HepG2 (cell line): Measurements from ENCODE around the gene FCHSD1. TPM values are rescaled to one million over a fixed set of nuclear protein-coding genes. Genes with fewer than 3 reads are reported as not detected.

Experiments
- DMAP1 ChIP-seq: IDR thresholded peaks from 2 replicates; pipeline ENCODE4 v1.6.1; 2016
- KLF6 ChIP-seq: IDR thresholded peaks from 2 replicates; pipeline ENCODE4 v1.8.0; 2016; ENCODE audit warnings: missing biosample characterization, missing genetic modification reagents
- MTF2 ChIP-seq: sonication (generic); formaldehyde crosslinking; IDR thresholded peaks from 2 replicates; pipeline ENCODE4 v1.5.0; 2020; ENCODE audit warnings: missing genetic modification reagents, borderline replicate concordance
- PHF20 ChIP-seq: sonication (generic); formaldehyde crosslinking; IDR thresholded peaks from 2 replicates; pipeline ENCODE4 v1.5.0; 2020; ENCODE audit warnings: mild to moderate bottlenecking, missing genetic modification reagents
- ZFP36L1 ChIP-seq: sonication (generic); formaldehyde crosslinking; IDR thresholded peaks from 2 replicates; pipeline ENCODE4 v1.8.0; 2022; ENCODE audit warnings: mild to moderate bottlenecking, missing genetic modification reagents, moderate library complexity
- ZNF350 ChIP-seq: sonication (generic); formaldehyde crosslinking; IDR thresholded peaks from 2 replicates; pipeline ENCODE4 v1.4.0; 2020; ENCODE audit warnings: mild to moderate bottlenecking, low read depth, missing genetic modification reagents, borderline replicate concordance
- ZNF431 ChIP-seq: sonication (generic); formaldehyde crosslinking; IDR thresholded peaks from 2 replicates; pipeline ENCODE4 v1.9.0; 2022; ENCODE audit warnings: missing genetic modification reagents, low read depth, mild to moderate bottlenecking, borderline replicate concordance
- ZNF607 ChIP-seq: sonication (generic); formaldehyde crosslinking; IDR thresholded peaks from 2 replicates; pipeline ENCODE4 v1.5.1; 2020; ENCODE audit warnings: missing genetic modification reagents, mild to moderate bottlenecking, borderline replicate concordance
- polyA plus RNA-seq, 8 experiments: library from polyadenylated mRNA; depleted of rRNA in 3 of 8; stranded (reverse) in 7 of 8; unstranded in 1 of 8; fragments of >200 nt; fragmentation: Illumina TruSeq in 4 of 8; extraction: Trizol in 4 of 8; gene quantifications; 2 replicates each; pipeline versions ENCODE4 v1.2.1 to v1.2.3, GENCODE V29; 2011 to 2016; ENCODE audit warnings: low read depth in 4 of 8, missing spikeins in 1 of 8, mixed read lengths in 1 of 8; ENCODE audit not compliant: insufficient read depth in 1 of 8
- total RNA-seq, 5 experiments: library from RNA; depleted of rRNA; stranded (reverse); fragments of >200 nt; fragmentation: Illumina TruSeq; extraction: Trizol; gene quantifications; 2 replicates each; pipeline ENCODE4 v1.2.3, GENCODE V29; 2016; ENCODE audit warnings: low read depth in 1 of 5
- TF ChIP-seq, protein P1 (sequence below): sonication (generic); formaldehyde crosslinking; IDR thresholded peaks from 2 replicates; pipeline ENCODE4 v1.8.0; 2022; ENCODE audit warnings: missing genetic modification reagents, mild to moderate bottlenecking, inconsistent platforms, borderline replicate concordance
- TF ChIP-seq, protein P2 (sequence below): sonication (generic); formaldehyde crosslinking; IDR thresholded peaks from 2 replicates; pipeline ENCODE4 v1.8.1; 2023; ENCODE audit warnings: missing genetic modification reagents, inconsistent platforms, borderline replicate concordance
- TF ChIP-seq, protein P3 (sequence below): sonication (generic); formaldehyde crosslinking; IDR thresholded peaks from 2 replicates; pipeline ENCODE4 v1.9.0; 2021; ENCODE audit warnings: missing genetic modification reagents, mild to moderate bottlenecking, borderline replicate concordance
- TF ChIP-seq, protein P4 (sequence below): sonication (generic); formaldehyde crosslinking; IDR thresholded peaks from 2 replicates; pipeline ENCODE4 v1.4.0; 2020; ENCODE audit warnings: missing genetic modification reagents, borderline replicate concordance
- TF ChIP-seq, protein P5 (sequence below): fragments of 450-650 bp; IDR thresholded peaks from 2 replicates; pipeline ENCODE4 v1.6.1; 2016
- TF ChIP-seq, protein P6 (sequence below): sonication (generic); formaldehyde crosslinking; IDR thresholded peaks from 2 replicates; pipeline ENCODE4 v1.4.0; 2020; ENCODE audit warnings: missing genetic modification reagents
- TF ChIP-seq, protein P7 (sequence below): sonication (generic); formaldehyde crosslinking; IDR thresholded peaks from 2 replicates; pipeline ENCODE4 v1.9.0; 2021; ENCODE audit warnings: missing genetic modification reagents, mild to moderate bottlenecking, borderline replicate concordance

Gene FCHSD1
- total and polyA plus RNA-seq, 2 of the 13 experiments (the other 11 are each of a cell fraction or from before 2014, with no cell fraction given), result 5.5 to 15.4 TPM

DNA sequence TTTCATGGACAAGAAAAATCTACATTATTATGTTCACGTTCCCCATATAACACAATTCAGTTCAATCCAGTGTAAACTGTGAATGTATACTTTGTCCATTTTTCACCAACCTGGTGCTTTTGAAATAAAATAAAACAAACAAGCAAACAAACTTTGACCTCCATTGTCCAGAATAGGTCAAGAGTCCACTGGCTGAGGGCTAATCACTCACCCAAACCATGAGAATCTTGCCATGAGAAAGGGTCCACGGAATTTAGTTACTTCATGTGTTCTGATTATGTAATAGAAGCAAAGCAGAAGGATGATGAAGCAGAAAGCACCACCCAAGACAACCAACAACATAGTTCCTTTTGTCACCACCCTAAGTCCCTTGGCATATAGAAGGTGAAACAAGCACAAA, 61.1 kb downstream of the FCHSD1 start (continued):
- TF ChIP-seq MTF2 (CRISPR knock-in tag), result no peak
- no peak for TF ChIP-seq ZNF431 (CRISPR knock-in tag)
- TF ChIP-seq, protein P1, sequence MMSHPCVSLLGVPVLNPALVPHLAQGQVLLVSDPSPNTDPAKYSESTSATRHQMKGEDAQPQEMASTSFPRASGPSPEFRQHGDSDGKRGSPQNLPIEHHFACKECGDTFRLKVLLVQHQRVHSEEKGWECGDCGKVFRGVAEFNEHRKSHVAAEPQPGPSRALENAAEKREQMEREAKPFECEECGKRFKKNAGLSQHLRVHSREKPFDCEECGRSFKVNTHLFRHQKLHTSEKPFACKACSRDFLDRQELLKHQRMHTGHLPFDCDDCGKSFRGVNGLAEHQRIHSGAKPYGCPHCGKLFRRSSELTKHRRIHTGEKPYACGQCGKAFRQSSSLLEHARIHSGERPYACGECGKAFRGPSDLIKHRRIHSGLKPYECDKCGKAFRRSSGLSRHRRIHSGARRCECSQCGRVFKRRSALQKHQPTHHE, result no peak
- TF ChIP-seq DMAP1 (CRISPR knock-in tag), result no peak
- no peak for TF ChIP-seq ZNF607 (CRISPR knock-in tag)
- TF ChIP-seq, protein P2, sequence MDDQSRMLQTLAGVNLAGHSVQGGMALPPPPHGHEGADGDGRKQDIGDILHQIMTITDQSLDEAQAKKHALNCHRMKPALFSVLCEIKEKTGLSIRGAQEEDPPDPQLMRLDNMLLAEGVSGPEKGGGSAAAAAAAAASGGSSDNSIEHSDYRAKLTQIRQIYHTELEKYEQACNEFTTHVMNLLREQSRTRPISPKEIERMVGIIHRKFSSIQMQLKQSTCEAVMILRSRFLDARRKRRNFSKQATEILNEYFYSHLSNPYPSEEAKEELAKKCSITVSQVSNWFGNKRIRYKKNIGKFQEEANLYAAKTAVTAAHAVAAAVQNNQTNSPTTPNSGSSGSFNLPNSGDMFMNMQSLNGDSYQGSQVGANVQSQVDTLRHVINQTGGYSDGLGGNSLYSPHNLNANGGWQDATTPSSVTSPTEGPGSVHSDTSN (CRISPR knock-in tag), result no peak
- no peak for TF ChIP-seq PHF20 (CRISPR knock-in tag)
- TF ChIP-seq, protein P3, sequence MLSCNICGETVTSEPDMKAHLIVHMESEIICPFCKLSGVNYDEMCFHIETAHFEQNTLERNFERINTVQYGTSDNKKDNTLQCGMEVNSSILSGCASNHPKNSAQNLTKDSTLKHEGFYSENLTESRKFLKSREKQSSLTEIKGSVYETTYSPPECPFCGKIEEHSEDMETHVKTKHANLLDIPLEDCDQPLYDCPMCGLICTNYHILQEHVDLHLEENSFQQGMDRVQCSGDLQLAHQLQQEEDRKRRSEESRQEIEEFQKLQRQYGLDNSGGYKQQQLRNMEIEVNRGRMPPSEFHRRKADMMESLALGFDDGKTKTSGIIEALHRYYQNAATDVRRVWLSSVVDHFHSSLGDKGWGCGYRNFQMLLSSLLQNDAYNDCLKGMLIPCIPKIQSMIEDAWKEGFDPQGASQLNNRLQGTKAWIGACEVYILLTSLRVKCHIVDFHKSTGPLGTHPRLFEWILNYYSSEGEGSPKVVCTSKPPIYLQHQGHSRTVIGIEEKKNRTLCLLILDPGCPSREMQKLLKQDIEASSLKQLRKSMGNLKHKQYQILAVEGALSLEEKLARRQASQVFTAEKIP (CRISPR knock-in tag), result no peak
- TF ChIP-seq, protein P4, sequence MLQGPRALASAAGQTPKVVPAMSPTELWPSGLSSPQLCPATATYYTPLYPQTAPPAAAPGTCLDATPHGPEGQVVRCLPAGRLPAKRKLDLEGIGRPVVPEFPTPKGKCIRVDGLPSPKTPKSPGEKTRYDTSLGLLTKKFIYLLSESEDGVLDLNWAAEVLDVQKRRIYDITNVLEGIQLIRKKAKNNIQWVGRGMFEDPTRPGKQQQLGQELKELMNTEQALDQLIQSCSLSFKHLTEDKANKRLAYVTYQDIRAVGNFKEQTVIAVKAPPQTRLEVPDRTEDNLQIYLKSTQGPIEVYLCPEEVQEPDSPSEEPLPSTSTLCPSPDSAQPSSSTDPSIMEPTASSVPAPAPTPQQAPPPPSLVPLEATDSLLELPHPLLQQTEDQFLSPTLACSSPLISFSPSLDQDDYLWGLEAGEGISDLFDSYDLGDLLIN (CRISPR knock-in tag), result no peak
- no peak for TF ChIP-seq ZNF350
- TF ChIP-seq ZFP36L1 (CRISPR knock-in tag), result no peak
- TF ChIP-seq KLF6 (CRISPR knock-in tag), result no peak
- TF ChIP-seq, protein P5, sequence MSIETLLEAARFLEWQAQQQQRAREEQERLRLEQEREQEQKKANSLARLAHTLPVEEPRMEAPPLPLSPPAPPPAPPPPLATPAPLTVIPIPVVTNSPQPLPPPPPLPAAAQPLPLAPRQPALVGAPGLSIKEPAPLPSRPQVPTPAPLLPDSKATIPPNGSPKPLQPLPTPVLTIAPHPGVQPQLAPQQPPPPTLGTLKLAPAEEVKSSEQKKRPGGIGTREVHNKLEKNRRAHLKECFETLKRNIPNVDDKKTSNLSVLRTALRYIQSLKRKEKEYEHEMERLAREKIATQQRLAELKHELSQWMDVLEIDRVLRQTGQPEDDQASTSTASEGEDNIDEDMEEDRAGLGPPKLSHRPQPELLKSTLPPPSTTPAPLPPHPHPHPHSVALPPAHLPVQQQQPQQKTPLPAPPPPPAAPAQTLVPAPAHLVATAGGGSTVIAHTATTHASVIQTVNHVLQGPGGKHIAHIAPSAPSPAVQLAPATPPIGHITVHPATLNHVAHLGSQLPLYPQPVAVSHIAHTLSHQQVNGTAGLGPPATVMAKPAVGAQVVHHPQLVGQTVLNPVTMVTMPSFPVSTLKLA, result no peak
- TF ChIP-seq, protein P6, sequence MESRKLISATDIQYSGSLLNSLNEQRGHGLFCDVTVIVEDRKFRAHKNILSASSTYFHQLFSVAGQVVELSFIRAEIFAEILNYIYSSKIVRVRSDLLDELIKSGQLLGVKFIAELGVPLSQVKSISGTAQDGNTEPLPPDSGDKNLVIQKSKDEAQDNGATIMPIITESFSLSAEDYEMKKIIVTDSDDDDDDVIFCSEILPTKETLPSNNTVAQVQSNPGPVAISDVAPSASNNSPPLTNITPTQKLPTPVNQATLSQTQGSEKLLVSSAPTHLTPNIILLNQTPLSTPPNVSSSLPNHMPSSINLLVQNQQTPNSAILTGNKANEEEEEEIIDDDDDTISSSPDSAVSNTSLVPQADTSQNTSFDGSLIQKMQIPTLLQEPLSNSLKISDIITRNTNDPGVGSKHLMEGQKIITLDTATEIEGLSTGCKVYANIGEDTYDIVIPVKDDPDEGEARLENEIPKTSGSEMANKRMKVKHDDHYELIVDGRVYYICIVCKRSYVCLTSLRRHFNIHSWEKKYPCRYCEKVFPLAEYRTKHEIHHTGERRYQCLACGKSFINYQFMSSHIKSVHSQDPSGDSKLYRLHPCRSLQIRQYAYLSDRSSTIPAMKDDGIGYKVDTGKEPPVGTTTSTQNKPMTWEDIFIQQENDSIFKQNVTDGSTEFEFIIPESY (CRISPR knock-in tag), result no peak
- TF ChIP-seq, protein P7, sequence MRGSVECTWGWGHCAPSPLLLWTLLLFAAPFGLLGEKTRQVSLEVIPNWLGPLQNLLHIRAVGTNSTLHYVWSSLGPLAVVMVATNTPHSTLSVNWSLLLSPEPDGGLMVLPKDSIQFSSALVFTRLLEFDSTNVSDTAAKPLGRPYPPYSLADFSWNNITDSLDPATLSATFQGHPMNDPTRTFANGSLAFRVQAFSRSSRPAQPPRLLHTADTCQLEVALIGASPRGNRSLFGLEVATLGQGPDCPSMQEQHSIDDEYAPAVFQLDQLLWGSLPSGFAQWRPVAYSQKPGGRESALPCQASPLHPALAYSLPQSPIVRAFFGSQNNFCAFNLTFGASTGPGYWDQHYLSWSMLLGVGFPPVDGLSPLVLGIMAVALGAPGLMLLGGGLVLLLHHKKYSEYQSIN, result no peak
